ENCODE measurements around the gene KRT85. TPM values are rescaled to one million over a fixed set of nuclear protein-coding genes. Genes with fewer than 3 reads are reported as not detected.
"Not testable (repeated sequence)": the region's sequence is repeated elsewhere in the genome, so short reads cannot be mapped to it uniquely, and the experiment has no call there.

KRT85 gene
- total and polyA plus RNA-seq, 7 donors: not detected

DNA sequence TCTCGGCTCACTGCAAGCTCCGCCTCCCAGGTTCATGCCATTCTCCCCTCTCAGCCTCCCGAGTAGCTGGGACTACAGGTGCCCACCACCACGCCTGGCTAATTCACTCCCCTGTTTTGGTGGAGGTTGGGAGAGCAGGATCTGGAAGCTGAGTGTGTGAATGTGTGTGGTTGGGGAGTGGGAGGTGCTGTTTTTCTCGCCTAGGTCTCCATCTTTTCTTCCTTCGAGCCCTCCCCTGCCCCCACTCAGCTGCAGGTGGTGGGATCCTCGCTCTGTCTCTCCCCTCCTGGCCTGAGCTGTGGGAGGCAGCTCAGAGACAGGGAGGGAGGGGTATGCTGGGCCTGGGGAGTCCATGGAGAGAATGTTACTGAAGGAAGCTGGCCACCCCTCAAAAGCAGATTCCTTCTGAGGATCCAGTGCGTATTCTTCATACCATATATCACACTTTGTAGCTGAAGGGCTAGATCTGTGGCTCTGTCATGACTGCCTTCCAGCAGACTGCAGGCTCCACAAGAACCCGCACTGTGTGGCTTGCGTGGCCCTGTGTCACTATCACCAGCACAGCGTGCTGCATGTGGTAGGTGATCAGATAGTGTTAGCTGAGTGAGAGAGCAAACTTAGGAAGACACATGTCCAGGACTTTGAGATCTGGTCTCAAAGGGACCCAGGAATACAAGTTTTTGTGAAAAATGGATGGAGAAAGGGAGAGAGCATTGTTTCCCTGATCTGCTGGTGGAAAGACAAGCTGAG, 48.9 kb downstream of the KRT85 start:
- intact Hi-C loops (cut with DNase I): no loop called here
- peaks cover 0 to 35% (median 0%) of the 10 kb centered on the region in 3 donors for H3K27me3 ChIP-seq (ENCODE audit: insufficient read depth in 3 of 3, low read length in 2 of 3)
- 86 to 92% (median 92%) methylated on average over 11 of the region's 11 CpGs for WGBS, 3 donors
- ATAC-seq (no peak), DNase-seq (no peak)
- no peaks in the 10 kb centered on the region for H3K36me3 ChIP-seq (ENCODE audit: insufficient read depth in 1 of 2, low read depth in 1 of 2)
- H3K9me3 ChIP-seq: no peaks in the 10 kb centered on the region
- TF ChIP-seq, protein P1, sequence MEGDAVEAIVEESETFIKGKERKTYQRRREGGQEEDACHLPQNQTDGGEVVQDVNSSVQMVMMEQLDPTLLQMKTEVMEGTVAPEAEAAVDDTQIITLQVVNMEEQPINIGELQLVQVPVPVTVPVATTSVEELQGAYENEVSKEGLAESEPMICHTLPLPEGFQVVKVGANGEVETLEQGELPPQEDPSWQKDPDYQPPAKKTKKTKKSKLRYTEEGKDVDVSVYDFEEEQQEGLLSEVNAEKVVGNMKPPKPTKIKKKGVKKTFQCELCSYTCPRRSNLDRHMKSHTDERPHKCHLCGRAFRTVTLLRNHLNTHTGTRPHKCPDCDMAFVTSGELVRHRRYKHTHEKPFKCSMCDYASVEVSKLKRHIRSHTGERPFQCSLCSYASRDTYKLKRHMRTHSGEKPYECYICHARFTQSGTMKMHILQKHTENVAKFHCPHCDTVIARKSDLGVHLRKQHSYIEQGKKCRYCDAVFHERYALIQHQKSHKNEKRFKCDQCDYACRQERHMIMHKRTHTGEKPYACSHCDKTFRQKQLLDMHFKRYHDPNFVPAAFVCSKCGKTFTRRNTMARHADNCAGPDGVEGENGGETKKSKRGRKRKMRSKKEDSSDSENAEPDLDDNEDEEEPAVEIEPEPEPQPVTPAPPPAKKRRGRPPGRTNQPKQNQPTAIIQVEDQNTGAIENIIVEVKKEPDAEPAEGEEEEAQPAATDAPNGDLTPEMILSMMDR (IDR thresholded peaks at IDR 0.05): no peak
- H3K4me3 ChIP-seq: no peak overlapping the region
- no peaks in the 10 kb centered on the region for H3K4me1 ChIP-seq
- no peak overlapping the region for H3K27ac ChIP-seq

DNA sequence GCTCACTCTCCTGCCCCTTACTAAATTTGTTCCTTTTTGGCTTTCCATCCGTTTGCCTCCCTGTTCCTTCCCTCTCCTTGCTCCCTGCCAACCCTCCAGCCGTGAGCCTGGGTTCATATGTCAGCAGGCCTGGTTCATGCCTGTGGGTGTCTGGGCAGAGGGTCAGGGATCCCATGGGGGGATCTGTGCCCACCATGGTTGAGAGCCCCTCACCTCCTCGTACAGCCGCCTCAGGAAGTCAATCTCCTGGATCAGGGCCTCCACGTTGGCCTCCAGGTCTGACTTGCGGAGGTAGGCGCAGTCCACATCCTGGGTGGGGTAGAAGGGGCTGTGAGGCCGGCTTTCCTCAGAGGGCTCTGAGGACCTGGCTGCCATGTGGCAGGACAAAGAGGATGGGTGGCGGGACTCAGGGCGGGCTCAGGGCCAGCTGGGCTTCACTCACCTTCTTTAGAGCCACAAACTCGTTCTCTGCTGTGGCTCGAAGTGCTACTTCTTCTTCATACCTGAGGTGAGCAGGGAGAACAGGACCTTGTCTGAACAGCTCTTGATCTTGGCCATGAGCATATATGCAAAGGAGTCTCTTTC, 49.7 kb downstream of the KRT85 start:
- Histone ChIP-seq H3K27ac (no peak overlapping the region), H3K9me3 (no peaks in the 10 kb centered on the region), H3K4me1 (no peaks in the 10 kb centered on the region), H3K27me3 (ENCODE audit: insufficient read depth in 3 of 3, low read length in 2 of 3) (peaks cover 0 to 31% (median 0%) of the 10 kb centered on the region in 3 donors), H3K4me3 (no peak overlapping the region), H3K36me3 (ENCODE audit: insufficient read depth in 1 of 2, low read depth in 1 of 2) (no peaks in the 10 kb centered on the region)
- WGBS, 3 donors: 82 to 87% (median 84%) methylated on average over 12 of the region's 12 CpGs
- DNase-seq (no peak), ATAC-seq (no peak)
- intact Hi-C loops (cut with DNase I): no loop called here
- TF ChIP-seq, protein P1 (IDR thresholded peaks at IDR 0.05): no peak

GRCh38 chr12:52316701-52317100, 50.6 kb downstream of the KRT85 start:
- Histone ChIP-seq H3K27ac (no peak overlapping the region), H3K36me3 (ENCODE audit: insufficient read depth in 1 of 2, low read depth in 1 of 2) (no peaks in the 10 kb centered on the region), H3K4me1 (no peaks in the 10 kb centered on the region), H3K27me3 (ENCODE audit: insufficient read depth in 3 of 3, low read length in 2 of 3) (peaks cover 0 to 30% (median 0%) of the 10 kb centered on the region in 3 donors), H3K9me3 (no peaks in the 10 kb centered on the region), H3K4me3 (no peak overlapping the region)
- intact Hi-C loops (cut with DNase I): no loop called here
- ATAC-seq (no peak), DNase-seq (no peak)
- TF ChIP-seq, protein P1 (IDR thresholded peaks at IDR 0.05): no peak
- 87 to 98% (median 96%) methylated on average over 11 of the region's 11 CpGs for WGBS, 3 donors

- H3K4me3 ChIP-seq: no peak overlapping the region
- no peaks in the 10 kb centered on the region for H3K36me3 ChIP-seq (ENCODE audit: insufficient read depth in 1 of 2, low read depth in 1 of 2)
- intact Hi-C loops (cut with DNase I): no loop called here
- H3K27me3 ChIP-seq (ENCODE audit: insufficient read depth in 3 of 3, low read length in 2 of 3): peaks cover 0 to 26% (median 0%) of the 10 kb centered on the region in 3 donors
- TF ChIP-seq, protein P1 (IDR thresholded peaks at IDR 0.05): no peak
- H3K4me1 ChIP-seq: no peaks in the 10 kb centered on the region
- no peak for ATAC-seq
- 85 to 96% (median 92%) methylated on average over 9 of the region's 9 CpGs for WGBS, 3 donors
- no peak for DNase-seq
- H3K9me3 ChIP-seq: no peaks in the 10 kb centered on the region
- no peak overlapping the region for H3K27ac ChIP-seq
These were observed 51.0 kb downstream of the KRT85 start for GRCh38 chr12:52316290-52316689.

- peaks cover 0 to 20% (median 0%) of the 10 kb centered on the region in 3 donors for H3K27me3 ChIP-seq (ENCODE audit: insufficient read depth in 3 of 3, low read length in 2 of 3)
- not testable (repeated sequence) for ATAC-seq, DNase-seq
These were observed 51.6 kb downstream of the KRT85 start for GRCh38 chr12:52315721-52316120.

More at GRCh38 chr12:52315721-52316120, 51.6 kb downstream of the KRT85 start:
- H3K4me3 ChIP-seq; H3K27ac ChIP-seq; H3K4me1 ChIP-seq; intact Hi-C loops (cut with DNase I); H3K9me3 ChIP-seq; H3K36me3 ChIP-seq (ENCODE audit: insufficient read depth in 1 of 2, low read depth in 1 of 2): not testable (repeated sequence)
- 61 to 75% (median 65%) methylated on average over 8 to 9 of the region's 9 CpGs for WGBS, 3 donors

Measured in psoas muscle (tissue), 8 donors.